Esophagus squamous epithelium (tissue), 4 donors: ENCODE measurements around the gene PRAME.

Experiments used
- POLR2A ChIP-seq, 4 donors: fragments of 450-650 bp; IDR thresholded peaks; one replicate each; pipeline ENCODE4 v1.6.1; 2017; ENCODE audit warnings: antibody characterized with exemption in 4 of 4, mild to moderate bottlenecking in 4 of 4, moderate library complexity in 3 of 4
- TF ChIP-seq, protein P1 (sequence below), 6 experiments: fragments of 450-650 bp in 4 of 6; fragments of 200-600 bp in 2 of 6; sonication (generic) in 2 of 6; IDR thresholded peaks; one replicate each; pipeline ENCODE4 v1.5.1; 2016 to 2019; ENCODE audit warnings: antibody characterized with exemption in 6 of 6, mild to moderate bottlenecking in 4 of 6, moderate library complexity in 4 of 6

DNA sequence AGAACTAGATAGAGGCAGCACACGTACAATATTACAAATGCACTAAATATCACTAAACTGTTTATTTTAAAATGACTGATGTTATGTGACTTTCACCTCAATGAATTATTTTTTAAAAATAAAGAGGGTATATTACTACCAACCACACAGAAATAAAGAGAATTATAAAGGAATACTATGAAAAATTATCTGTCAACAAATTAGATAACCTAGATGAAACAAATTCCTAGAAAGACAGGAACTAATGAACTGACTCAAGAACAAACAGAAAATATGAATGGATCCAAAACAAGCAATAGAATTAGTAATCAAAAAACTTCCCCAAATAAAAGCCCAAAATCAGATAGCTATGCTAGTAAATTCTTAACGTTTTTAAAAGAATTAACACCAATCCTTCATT lies 60.8 kb downstream of the PRAME start:
- TF ChIP-seq, protein P1, sequence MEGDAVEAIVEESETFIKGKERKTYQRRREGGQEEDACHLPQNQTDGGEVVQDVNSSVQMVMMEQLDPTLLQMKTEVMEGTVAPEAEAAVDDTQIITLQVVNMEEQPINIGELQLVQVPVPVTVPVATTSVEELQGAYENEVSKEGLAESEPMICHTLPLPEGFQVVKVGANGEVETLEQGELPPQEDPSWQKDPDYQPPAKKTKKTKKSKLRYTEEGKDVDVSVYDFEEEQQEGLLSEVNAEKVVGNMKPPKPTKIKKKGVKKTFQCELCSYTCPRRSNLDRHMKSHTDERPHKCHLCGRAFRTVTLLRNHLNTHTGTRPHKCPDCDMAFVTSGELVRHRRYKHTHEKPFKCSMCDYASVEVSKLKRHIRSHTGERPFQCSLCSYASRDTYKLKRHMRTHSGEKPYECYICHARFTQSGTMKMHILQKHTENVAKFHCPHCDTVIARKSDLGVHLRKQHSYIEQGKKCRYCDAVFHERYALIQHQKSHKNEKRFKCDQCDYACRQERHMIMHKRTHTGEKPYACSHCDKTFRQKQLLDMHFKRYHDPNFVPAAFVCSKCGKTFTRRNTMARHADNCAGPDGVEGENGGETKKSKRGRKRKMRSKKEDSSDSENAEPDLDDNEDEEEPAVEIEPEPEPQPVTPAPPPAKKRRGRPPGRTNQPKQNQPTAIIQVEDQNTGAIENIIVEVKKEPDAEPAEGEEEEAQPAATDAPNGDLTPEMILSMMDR (IDR thresholded peaks at IDR 0.05), result no peak
- no peak for TF ChIP-seq POLR2A (IDR thresholded peaks at IDR 0.05)
